Ishikawa (cell line): ENCODE measurements around the gene IFNW1.

Experiments
- CEBPB ChIP-seq: IDR thresholded peaks from 2 replicates; pipeline ENCODE4 v1.6.1; 2012
- CREB1 ChIP-seq: IDR thresholded peaks from 2 replicates; pipeline ENCODE4 v1.6.1; 2012; ENCODE audit warnings: low read depth
- EP300 ChIP-seq: IDR thresholded peaks from 2 replicates; pipeline ENCODE4 v1.6.1; 2012; ENCODE audit warnings: borderline replicate concordance
- MAX ChIP-seq: IDR thresholded peaks from 2 replicates; pipeline ENCODE4 v1.6.1; 2012
- NFIC ChIP-seq: IDR thresholded peaks from 2 replicates; pipeline ENCODE4 v1.6.1; 2012
- RAD21 ChIP-seq: IDR thresholded peaks from 2 replicates; pipeline ENCODE4 v1.6.1; 2012; ENCODE audit warnings: low read depth
- REST ChIP-seq: IDR thresholded peaks from 2 replicates; pipeline ENCODE4 v1.6.1; 2012; ENCODE audit warnings: low read depth, mild to moderate bottlenecking
- TCF12 ChIP-seq: IDR thresholded peaks from 2 replicates; pipeline ENCODE4 v1.6.1; 2012; ENCODE audit warnings: low read depth
- TEAD4 ChIP-seq: IDR thresholded peaks from 2 replicates; pipeline ENCODE4 v1.6.1; 2012
- USF1 ChIP-seq: IDR thresholded peaks from 2 replicates; pipeline ENCODE4 v1.6.1; 2012
- YY1 ChIP-seq: IDR thresholded peaks from 2 replicates; pipeline ENCODE4 v1.6.1; 2012; ENCODE audit warnings: low read depth

GRCh38 chr9:21171351-21171750 is 29.7 kb upstream of the IFNW1 start:
- TF ChIP-seq REST (no peak), RAD21 (no peak), MAX (no peak), USF1 (no peak), CREB1 (no peak), TEAD4 (no peak), CEBPB (no peak), YY1 (no peak), EP300 (no peak), NFIC (no peak), TCF12 (no peak)
